ENCODE results near the gene EPHA2.

EPHA2 gene

DNA sequence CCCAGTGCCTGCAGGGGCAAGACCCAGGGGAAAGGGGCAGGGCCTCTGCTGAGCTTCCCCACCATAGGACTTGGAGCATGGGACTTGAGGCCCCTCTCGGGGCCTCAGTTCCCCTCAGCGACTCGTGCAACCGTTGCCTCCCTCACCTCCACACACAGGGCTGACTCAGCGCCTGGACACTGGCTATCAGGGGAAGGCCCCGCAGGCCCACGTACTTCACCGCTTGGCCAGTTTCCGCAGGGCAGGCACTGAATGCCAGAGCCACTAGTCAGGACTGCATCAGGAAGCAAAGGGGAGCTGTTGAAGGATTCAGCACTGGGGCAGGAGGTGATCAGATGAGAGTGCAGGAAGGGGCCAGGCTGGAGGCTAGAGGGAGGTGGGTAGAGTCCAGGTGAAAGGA lies 66.9 kb downstream of the EPHA2 start:
- DNase-seq: no peak

DNA sequence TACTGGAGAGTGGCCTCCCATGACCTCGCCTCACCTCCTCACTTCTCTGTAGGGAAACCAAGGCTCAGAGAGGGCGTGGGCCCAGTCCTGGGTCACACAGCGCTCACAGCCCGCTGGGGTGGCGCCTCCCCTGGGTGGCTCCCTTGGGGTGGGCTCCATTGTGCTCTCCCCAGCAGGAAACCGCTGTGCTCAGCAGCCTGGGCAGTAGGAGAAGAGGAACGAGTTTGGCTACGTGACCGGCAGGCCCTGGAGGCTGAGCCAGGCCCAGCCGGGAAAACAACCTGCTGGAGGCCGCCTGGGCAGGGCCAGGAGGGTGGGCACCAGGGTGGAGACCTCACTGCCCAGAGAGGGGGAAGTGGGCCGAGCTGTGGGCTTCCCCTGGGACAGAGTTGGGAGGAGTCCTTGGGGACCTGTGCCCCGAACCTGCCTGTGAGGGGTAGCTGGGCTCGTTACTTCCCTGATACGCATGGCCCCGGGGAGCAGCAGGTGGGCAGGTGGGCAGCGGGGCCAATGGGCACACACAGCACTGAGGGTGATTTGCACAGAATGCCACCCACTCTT lies 67.4 kb downstream of the EPHA2 start:
- DNase-seq: no peak

GRCh38 chr1:16087733-16088132 lies 68.1 kb downstream of the EPHA2 start:
- no peak for DNase-seq

- DNase-seq: no peak
These were observed 70.3 kb downstream of the EPHA2 start for GRCh38 chr1:16085522-16085921.

DNA sequence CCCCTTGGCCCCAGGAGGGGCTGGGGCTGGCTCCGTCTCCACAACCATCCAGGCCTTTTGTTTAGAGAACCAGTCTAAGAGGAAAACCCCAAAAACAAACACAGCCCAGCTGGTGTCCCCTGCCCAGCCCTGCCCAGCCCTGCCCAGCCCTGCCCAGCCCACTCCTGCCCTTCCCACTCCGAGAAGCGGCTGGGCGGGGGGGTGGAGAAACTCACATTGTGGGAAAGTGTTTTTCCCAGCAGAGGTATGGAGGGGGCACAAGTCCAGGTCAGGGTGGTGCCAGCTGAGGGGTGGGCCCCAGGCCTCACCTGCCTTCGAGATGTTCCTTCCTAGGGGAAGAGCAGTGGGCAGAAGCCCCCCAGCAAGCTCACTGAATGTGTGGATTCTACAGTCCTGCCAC lies 72.4 kb downstream of the EPHA2 start:
- DNase-seq: no peak

GRCh38 chr1:16082283-16083038 lies 73.4 kb downstream of the EPHA2 start:
- peak; percentile 91 for DNase-seq

DNA sequence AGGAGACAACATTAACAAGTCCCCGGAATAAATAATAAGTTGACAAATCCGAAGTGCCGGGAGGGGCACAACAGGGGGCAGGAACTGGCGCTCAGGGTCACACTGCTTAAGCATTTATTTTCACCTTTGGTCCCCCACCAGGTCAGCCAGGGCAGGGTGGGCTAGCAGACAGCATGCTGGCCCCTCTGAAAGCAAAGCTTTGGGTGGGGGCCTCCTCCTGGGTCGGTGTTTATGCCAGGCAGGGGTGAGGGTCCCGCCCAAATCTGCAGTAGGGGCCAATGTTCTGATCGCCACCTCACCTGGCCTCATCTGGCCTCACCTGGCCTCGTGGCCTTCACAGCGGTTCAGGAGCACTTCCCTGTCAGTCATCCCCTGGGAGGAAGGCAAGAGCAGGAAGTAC lies 74.2 kb downstream of the EPHA2 start:
- DNase-seq: no peak

DNA sequence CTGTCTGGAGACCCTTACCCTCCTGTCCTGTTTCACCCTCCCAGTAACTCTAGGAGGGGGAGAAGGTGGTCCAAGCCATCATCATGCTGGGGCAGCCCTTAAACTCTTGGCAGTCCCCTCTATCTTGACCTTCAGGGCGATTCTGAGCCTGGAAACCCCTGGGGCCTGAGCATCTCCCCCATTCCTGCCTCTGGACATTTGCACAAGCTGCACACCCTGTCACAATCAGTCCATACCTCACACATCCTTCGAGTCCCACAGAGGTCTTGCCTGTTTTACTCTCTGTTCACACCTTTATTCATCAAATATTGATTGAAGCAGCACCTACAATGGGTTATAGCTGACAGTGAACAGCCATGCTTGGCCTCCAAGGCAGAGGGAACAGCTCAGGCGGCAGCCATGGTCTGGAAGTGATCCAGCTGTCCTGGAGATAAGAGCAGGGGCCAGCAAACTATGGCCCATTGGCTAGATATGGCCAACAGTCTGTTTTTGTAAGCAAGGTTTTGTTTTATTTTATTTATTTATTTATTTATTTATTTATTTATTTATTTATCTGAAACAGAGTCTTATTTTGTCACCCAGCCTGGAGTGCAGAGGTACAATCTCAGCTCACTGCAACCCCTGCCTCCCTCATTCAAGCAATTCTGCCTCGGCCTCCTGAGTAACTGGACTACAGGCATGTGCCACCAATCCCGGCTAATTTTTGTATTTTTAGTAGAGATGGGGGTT lies 75.3 kb downstream of the EPHA2 start:
- no peak for DNase-seq

GRCh38 chr1:16078925-16079656 lies 76.8 kb downstream of the EPHA2 start:
- peak; percentile 89 for DNase-seq

DNA sequence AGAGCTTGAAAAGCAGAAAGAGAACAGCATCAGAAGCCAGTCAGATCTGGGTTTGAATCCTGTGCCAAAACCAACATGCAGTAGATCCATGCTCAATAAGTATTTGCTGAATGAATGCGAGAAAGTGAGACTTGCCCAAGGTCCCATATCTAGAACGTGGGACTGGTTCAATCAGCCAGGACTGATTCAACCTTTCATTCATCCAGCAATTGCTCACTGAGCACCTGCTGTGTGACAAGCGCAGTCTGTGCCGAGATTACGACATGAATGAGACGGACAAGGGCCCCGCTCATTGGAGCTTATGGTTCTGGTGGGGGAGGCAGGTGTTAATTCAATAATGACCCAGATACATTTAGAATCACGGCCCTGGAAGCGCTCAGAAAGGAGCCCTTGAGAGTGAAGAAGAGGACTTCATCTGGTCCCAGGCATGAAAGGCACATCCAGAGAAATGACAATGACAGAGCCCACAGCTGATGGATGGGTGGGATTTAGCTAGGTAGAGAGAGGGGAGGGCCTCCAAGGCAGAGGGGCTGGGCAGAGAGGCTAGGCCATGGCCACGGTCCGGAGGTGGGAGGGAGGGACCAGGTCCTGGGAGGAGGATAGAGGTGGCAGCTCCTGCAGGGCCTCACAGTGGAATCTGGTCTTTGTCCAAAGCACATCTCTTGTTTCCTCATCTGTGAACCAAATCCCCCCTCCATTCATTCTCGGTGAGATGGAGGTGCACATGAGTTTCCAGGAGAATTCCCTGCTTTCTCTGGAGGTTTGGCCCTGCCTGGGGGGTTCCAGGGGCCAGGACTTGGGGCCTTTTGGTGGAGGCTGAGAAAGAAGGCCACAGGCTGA lies 78.2 kb downstream of the EPHA2 start:
- no peak for DNase-seq

GRCh38 chr1:16076865-16077238 lies 79.0 kb downstream of the EPHA2 start:
- peak; percentile 50 for DNase-seq

DNA sequence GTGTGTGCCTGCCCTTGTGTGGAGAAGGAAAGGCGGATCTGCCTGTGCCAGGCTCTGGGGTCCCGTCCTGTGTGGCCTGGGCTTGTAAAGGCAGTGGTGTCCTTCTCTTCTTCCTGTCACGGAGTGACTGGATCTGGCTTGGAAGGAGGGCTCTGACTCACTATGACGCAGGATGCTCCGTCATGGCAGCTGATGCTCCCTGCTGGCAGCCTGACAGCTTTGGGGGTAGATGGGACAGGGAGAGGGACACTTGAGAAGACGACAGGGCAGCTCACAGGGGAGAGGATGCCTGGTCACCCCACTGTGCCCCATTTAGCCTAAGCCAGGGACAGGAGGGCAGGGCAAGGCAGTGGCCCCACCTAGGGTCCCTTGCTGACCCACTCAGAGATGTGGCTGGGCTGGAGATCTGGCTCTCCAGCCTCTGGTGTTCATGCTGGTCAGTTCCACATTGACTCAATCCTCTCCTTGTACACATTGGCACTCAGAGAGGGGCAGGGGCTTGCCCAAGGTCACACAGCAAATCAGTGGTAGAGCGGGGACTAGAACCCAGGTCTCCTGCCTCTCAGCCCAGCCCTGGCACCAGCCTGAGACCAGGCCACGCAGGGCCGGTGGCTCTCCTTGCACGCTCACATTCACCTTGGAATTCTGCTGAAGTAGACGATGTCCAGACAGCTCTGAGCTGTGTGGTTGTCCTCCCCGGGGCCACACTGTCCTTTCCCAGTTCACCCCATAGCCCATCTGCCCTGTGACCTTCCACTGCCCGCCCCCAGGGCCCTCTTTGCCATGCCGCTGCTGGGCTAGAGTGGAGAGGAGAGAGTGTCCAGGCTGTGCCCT lies 79.6 kb downstream of the EPHA2 start:
- no peak for DNase-seq

DNA sequence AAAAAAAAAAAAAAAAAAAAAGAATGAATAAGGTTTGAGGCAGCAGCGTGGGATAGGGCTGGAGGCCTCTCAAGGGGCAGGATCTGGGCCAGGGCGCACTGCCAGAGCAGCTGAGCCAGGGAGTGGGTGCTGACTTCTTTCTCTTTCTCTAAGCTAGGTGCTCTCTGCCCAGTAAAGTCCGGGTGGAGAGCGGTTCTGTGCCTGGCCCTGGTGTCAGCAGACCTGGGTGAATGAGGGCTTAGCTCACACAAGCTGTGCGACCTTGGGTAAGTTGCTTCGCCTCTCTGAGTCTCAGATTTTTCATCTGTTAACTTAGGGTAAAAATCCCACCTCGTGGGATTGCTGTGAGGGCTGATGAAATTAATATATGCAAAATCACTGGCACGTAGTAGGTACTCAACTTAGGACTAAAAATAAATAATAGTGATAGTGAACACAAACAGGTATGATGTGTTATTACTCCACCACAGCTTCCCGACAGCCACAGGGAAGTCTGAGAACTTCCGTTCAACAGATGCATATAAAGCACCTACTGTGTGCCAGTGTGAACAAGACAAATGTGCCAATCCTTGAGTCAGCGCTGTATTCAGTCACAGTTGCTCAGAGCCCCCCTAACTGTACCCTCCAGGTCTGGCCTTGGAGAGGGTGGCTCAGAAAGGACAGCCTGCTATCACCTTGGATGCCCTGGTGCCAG lies 80.4 kb downstream of the EPHA2 start:
- no peak for DNase-seq
